Measurements from ENCODE around the gene RPIA. TPM values are rescaled to one million over a fixed set of nuclear protein-coding genes. Genes with fewer than 3 reads are reported as not detected.

The RPIA gene
- total and polyA plus RNA-seq, 9 of the 15 experiments (the other 6 are each of a cell fraction or from before 2014, with no cell fraction given) = 7.8 to 41.2 (median 25.8) TPM

GRCh38 chr2:88764850-88765153 is 73.3 kb downstream of the RPIA start:
- H3K4me1 ChIP-seq (replicated peaks in 1 of 2; ENCODE audit: control insufficient read depth in 2 of 2, insufficient read depth in 2 of 2, low read length in 2 of 2) = no peaks in the 10 kb centered on the region; a peak in 1 of 5 replicates
- H3K9me3 ChIP-seq (replicated peaks; ENCODE audit: control insufficient read depth, insufficient read depth, low read depth, low read length) = no peaks in the 10 kb centered on the region
- no peak overlapping the region for H3K4me3 ChIP-seq
- no peak overlapping the region for H3K4me2 ChIP-seq (ENCODE audit: insufficient read depth, low read length)
- intact Hi-C loops (cut with micrococcal nuclease) (no loop called here), in situ Hi-C loops (cut with MboI) (no loop called here)
- no peaks in the 10 kb centered on the region for H3K27me3 ChIP-seq (ENCODE audit: control insufficient read depth in 2 of 2, insufficient read depth in 2 of 2, low read length in 2 of 2)
- H3K79me2 ChIP-seq (ENCODE audit: control insufficient read depth, insufficient read depth, low read length) = no peaks in the 10 kb centered on the region
- no peak overlapping the region for H3K27ac ChIP-seq (ENCODE audit: extremely low read depth, low read depth, low read length)
- TF ChIP-seq MTA1 (IDR thresholded peaks at IDR 0.05; ENCODE audit: borderline replicate concordance) = no peak
- TF ChIP-seq ZNF592 (IDR thresholded peaks at IDR 0.05) = no peak
- TF ChIP-seq BRD9 (IDR thresholded peaks at IDR 0.05; ENCODE audit: low read depth, partially characterized antibody) = no peak
- no peak overlapping the region for H2AFZ ChIP-seq (ENCODE audit: low read depth, low read length)
- FAIRE-seq (no peak), ATAC-seq (no peak), DNase-seq (ENCODE audit: extremely low read depth in 1 of 4, low spot score in 3 of 4) (no peak)
- POLR2A ChIA-PET = no interaction called here
- H3K9me1 ChIP-seq (ENCODE audit: control insufficient read depth, insufficient read depth, low read length) = no peaks in the 10 kb centered on the region
- H3K9ac ChIP-seq (ENCODE audit: insufficient read depth in 1 of 2, low read depth in 2 of 2, low read length in 2 of 2) = no peak overlapping the region
- no TSS peak for BruUV-seq (replicated peaks)
- CTCF ChIA-PET (ENCODE audit: low intra/inter-chr PET ratio) = no interaction called here
- 42% methylated on average over 14 of the region's 22 CpGs for WGBS (ENCODE audit: insufficient coverage, low coverage, missing lambda C conversion rate)
- H4K20me1 ChIP-seq (replicated peaks; ENCODE audit: control insufficient read depth, insufficient read depth, low read length) = no peaks in the 10 kb centered on the region
- no peaks in the 10 kb centered on the region for H3K36me3 ChIP-seq (ENCODE audit: control insufficient read depth, insufficient read depth, low read length)
